ENCODE results near the gene PRKG1.
"Not testable (repeated sequence)": the region's sequence is repeated elsewhere in the genome, so short reads cannot be mapped to it uniquely, and the experiment has no call there.

PRKG1 gene

DNA sequence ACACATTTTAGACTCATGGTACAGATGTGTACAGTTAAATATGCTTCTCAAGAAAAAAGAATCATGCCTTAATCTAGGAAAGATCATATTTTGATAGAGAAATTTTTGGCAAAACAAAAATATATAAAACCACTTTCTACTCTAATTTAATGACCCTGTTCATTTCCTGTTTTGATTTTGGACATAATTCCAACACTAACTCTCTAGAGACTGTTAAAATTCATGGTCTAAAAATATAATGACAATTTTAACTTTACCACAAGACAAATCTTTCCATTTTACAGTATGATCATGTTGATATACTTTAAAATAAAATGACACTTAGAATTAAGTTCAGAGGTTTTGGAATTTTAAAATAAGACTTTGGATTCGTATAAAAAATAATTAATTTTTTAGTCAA is 45.2 kb downstream of the PRKG1 start:
- no peak for DNase-seq

DNA sequence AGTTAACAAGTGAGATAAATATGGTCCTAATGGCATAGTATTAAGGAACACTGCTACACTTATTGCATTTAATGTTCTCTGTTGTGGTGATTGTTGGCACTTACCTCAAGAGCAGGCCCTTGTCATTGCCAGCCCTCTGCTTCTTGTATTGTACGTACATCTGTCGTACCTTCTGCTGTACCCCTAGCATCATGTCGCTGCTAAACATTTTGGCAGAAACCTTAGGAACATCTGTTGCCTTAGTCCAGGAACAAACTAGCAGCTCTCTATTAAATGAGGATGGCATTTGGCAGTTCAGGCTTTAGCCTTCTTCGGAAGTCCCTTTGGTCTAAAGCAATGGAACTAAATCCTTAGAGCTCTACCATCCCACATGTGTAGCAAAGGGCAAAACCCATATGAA is 47.6 kb downstream of the PRKG1 start:
- DNase-seq, result no peak

DNA sequence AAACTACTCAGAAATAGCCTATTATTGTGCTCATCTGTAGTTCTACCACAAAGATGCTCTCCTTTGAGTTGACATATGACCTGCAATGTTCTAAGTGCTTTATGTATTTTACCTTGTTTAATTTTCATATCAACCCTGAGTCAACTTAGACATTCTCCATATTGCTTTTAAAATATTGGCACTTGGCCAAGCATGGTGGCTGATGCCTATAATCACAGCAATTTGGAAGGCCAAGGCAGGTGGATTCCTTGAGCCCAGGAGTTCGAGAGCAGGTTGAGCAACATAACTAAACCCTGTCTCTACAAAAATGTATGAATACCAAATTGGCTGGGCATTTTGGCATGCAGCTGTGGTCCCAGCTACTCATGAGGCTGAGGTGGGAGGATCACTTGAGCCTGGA is 50.6 kb downstream of the PRKG1 start:
- DNase-seq, result no peak

DNA sequence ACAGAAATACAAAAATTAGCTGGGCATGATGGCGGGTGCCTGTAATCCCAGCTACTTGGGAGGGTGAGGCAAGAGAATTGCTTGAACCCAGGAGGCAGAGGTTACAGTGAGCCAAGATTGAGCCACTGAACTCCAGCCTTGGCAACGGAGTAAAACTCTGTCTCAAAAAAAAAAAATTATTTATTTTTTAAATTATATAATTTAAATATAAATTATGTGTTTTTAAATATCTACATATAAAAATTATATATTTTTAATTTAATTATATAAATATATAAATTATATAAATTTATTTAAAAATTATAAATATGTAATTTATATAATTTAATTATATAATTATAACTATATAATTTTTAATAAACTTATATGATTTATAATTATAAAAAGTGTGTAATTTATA is 51.2 kb downstream of the PRKG1 start:
- DNase-seq, result no peak

DNA sequence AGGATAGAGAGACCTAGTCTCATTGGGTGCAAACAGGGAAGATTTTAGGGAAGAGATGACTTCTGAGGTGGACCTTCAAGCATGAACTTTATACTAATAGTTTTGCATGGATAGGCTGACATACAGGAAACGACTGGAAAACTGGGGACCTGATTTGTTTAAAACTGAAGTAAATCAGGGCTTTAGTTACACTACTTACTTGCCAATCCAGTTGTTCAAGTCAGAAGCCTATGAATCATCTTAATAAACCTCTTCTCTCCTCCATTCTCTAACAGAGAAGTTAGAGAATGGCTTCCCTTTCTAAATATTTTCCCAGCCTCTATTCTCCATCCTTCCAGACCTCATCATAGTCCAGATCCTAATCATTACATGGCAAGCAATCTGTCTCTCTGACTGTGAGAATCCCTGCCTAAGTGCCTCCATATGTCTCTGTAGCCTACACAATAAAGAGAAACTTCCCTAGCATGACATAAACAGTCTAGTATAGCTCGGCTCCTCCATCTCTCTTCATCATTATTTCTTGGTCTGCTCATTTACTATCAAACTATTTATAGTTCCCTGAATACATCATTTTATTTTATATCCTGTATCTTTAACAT is 55.8 kb downstream of the PRKG1 start:
- DNase-seq, result no peak

DNA sequence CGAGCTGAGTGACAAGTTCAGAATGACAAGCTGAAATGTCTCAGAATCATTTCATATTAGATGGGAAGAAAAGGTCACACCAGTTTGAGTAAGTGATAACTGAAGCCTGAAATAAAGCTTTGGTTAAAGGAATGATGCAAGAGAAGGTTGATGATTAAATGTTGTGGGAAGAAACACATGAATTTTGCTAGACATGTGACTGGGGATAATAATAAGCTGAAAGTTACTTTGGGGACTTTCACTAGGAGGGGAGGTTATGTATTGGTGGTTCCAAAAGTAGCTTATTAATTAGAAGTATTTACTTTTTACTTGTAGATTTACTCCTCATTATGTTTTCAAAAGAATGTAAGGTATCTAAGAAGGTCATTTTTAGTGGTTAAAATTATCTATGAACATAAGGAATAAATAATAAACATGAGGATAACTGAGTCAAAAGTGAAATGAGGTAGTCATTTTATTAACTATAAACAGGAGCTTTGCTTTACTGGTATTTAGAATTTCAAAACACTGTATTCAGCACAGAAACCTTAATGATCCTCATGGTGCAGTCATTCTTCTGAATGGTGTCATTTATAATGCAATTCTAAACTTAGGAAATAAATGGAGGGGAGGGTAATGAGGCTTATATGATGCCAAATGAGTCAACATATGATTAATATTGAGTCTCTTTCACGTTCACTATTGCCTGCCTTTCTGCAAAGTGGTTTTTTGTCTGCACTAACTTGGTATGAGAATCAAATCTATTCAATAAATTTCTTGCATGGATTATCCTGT is 63.7 kb downstream of the PRKG1 start:
- DNase-seq, result no peak

DNA sequence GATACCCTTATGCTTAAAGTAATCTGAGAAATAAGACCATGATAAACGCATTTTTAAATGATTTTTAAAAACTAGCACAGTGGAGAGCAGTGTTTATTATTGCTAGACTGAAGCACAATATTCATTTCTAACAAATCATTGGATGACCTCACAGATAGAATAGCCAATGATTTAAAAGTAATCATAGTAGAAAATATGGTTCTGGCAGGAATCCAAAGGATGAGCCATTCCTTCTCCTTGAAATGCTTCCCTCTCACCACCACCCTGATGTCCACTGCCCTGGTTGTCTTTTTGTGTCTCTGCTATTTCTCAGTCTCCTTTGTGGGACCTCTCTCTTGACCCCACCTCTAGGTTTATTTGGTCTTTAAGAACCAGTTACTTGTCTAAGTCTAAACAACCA is 64.9 kb downstream of the PRKG1 start:
- no peak for DNase-seq

DNA sequence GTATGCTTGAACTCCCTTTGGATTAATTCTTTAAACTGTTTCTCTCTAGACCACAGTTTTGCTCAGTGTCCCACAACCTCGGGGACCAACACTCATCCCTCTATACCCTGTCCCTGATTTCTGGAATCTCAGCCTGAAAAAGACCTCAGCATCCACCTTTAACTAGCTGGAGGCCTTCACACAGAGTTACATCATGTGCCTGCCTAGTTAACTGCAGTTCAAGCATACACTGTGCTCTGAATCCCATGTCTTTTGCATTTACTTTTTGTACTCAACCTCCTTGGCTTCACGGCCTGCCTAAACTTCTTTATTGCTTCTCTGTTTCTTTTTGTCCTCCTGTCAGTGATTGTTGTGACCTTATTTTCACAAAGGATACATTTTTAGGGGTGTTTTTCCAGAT is 66.7 kb downstream of the PRKG1 start:
- DNase-seq, result no peak

DNA sequence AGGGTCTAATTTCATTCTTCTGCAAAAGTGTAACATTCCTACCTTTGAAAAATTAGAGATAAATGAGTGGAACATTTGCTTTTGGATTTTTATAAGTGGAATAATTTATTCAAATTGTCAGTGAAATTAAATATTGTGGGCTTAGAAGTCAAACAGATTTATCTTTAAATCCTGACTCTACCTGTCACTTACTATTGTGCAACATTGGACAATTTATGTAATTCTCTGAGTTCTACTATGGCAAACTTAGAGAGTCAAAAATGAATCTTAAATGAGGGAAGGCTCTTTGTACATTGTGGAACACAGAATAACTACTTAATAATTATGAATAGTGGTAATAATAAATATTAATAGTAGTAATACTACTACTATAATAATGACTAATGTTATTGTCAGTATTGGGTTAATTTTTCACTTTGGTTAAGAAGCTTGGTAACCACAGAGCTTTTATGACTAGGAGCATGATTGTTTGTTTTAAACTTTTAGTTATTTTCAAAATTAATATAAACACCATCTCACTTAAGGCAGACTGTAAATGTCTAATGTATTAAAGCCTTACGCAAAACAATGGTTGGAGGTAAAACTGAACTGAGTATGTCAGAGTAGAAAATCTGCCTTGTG is 70.0 kb downstream of the PRKG1 start:
- DNase-seq, result no peak

DNA sequence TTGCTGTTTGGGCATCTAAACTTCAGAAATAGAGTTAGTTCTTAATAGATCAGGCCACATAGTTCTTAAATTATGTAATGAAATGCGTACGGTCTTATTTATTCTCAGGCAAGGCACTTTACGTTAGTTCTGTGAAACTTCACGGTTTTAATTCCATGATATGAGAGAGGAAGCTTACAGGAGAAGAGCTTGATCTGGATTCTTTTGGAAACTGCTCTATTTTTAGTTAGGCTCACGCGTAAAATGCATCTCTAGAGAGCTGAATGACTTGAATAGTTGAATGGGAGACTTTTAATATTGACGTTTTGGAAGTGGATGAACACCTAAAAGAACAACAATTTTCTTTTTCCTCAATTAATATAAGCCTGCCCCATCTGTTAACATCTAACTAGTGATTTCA is 71.1 kb downstream of the PRKG1 start:
- DNase-seq, result no peak

DNA sequence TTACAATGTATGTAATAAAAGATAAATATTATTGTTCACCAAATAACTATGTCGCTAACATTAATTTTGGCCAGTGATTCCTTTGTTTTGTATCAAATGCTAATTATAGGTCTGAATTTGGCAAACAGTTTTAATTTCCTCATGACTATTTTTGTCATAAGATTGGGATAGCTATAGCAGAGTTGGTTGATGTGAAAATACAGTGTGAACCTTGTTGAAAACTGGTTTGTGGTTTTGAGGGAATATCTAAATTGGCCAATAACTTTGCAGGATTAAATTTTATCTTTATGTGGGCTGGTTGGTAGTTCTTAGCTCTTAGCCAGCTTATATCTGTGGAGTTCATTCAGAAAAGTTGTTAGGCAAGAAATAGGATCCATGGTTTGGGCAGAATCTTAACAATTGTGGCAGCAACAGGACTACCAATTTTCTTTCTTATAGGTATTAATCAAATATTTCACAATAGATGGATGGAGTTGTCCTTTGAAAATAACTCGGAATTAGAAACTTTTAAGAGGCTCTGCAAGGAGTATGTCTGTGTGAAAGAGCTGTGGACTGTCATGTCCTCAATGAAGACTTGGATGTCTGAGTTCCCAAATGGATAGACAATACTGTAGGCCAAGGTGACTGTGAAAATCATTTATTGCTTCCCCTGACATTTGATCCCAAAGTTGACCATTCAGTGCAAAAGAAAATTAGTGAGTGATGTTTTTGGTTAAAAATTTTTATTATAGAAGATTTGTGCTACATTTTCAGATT is 73.5 kb downstream of the PRKG1 start:
- DNase-seq, result no peak

DNA sequence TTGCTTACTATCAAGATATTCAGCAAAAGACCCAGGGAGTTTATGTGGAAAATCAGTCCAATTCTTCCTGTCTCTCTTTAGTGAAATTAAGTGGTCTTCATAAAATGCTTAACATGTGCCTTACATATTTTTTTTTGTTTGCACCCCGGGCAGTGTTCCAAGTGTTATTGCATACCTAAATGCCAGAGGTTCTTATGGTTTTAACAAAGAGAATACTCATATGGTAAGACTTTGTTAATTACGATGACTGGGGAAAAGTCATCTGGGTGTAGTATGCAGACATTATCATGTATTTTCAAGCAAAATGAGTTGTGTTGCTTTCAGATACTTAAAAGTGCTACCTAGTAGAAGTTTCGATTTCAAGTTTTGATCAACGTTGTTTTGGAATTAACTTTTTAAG is 82.6 kb downstream of the PRKG1 start:
- no peak for DNase-seq

DNA sequence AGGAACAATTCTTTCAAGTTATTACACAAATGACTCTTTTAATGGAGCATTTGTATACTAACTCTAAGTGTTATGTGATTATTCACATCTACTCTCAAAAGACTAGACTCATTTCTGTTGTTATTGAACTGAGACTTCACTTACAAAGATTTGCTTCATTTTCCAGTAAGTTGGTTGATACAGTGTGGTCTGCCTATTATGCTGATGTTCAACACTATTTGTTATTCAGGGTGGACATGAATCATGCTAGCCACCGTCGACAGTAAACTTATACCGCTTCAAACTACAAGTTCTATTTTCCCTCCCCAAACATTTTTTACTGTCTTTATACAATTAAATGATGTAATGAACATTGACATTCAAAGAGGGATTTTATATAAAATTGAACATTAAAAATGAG is 84.5 kb downstream of the PRKG1 start:
- no peak for DNase-seq

DNA sequence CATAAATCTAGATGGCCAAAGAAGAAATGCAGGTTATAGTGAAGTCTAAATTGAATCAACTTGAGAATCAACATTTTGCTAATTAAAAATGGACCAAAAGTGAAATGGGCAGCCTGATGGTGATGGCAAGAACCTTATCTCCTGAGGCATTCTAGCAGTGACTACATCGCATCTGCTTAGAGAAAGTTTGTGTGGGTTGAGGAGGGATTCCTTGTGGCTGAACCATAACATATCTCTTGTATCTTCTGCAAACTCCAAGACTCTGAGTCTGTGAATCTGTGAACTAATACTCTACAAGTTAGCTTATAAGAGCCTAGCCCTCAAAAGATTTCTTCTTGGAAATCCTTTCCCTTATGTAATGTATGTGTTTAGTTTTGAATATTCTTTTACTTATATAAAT is 85.6 kb downstream of the PRKG1 start:
- no peak for DNase-seq

DNA sequence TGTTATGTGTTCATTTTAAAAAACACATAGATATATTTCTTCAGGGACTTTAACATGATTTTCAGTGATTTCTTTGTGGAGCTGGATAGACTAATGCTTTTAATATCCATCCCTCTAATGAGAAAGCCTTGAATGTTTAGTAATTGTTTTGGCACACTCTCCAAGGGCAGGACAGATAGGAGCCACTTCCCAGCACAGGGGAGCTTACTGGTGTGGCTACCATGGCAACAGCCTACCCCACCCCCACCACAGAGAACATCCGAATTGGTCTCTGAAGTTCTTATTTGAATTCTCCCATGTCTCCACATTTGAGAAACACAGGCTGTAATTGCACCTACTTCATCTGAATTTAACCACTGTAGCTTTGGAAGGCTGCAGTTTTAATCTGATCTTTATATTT is 87.7 kb downstream of the PRKG1 start:
- DNase-seq, result no peak

DNA sequence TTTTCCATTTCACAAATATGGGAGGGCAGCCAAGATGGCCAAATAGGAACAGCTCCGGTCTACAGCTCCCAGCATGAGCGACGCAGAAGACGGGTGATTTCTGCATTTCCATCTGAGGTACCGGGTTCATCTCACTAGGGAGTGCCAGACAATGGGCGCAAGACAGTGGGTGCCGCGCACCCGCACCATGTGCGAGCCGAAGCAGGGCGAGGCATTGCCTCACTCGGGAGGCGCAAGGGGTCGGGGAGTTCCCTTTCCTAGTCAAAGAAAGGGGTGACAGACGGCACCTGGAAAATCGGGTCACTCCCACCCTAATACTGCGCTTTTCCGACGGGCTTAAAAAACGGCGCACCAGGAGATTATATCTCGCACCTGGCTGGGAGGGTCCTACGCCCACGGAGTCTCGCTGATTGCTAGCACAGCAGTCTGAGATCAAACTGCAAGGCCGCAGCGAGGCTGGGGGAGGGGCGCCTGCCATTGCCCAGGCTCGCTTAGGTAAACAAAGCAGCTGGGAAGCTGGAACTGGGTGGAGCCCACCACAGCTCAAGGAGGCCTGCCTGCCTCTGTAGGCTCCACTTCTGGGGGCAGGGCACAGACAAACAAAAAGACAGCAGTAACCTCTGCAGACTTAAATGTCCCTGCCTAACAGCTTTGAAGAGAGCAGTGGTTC is 89.2 kb downstream of the PRKG1 start:
- not testable (repeated sequence) for DNase-seq

DNA sequence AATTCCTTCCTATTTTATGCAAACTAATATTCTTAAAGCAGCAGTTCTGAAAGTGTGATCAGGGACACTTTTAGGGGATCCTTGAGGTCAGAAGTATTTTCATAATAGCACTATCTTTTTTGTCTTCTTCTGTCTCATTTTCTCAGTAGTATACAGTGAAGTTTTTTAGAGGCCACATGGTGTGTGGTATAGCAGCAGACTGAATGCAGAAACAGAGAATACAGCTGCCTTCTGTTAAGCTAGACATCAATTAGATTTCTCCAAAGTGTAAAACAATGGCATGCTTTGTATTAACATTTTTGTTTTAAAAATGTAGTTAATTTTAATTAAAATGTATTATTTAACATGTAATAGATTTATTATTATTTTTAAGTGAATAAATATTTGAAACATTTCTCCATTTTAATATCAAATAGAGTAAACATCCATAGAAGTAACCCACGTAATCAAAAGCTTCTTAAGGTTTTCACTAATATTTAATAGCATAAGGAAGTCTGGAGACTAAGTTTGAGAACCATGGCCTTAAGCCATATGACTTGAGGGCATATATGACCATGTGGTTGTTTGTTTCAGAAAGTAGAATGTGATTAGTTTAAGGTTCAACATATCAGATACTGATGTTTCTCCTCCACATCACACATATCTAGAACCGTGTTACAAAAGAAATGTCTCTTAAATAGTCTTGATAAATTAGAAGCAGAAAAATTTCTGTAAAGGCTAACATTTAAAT is 94.0 kb downstream of the PRKG1 start:
- no peak for DNase-seq

DNA sequence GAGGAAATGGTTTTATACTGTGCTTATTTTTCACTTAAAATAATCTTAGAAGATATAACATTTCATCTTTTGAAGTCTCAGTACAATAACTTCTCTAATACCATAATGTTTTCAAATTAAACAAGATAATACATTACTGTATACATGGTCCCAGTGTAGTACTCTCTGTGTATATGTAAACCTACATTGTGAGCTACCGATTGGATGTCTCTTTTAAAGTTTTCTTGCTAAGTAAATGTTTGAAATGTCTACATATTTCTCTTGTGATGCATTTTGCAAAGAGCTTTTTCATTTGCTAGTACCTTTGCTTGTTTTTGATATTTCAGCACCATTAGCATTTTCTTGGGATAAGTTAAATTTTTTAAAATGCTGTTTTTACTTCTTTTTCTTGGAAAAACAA is 94.8 kb downstream of the PRKG1 start:
- DNase-seq, result no peak

DNA sequence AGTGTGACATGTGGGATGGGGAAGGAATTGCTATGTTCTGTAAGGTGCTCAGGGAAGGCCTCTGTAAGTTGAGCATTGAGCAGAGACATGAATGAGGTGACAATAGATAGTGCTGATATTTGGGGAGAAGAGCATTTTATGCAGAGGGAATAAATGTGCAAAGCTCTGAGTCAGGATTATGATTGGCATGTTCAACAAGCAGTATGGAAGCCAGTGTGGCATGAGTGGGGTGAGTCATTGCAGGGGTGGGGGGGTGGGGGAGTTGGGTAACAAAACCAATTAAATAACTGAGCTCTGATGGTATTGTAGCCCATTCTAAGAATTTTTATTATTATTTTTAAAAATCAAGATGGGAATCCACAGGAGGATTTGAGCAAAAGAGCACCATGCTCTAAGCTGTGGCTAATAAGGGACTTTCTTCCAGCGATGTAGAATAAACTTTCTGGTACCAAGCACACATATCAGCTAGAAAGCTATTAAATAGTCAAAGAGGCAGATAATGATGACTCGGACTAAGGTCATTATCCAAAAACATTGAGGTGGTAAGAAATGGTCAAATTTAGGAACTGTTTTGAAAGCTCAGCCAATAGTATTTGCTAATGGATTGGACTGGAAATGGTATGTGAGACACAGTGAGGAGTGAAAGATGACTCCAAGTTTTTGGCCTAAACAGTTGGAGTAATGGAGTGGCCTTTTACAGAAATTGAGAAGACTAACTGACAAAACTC is 96.4 kb downstream of the PRKG1 start:
- DNase-seq, result no peak

DNA sequence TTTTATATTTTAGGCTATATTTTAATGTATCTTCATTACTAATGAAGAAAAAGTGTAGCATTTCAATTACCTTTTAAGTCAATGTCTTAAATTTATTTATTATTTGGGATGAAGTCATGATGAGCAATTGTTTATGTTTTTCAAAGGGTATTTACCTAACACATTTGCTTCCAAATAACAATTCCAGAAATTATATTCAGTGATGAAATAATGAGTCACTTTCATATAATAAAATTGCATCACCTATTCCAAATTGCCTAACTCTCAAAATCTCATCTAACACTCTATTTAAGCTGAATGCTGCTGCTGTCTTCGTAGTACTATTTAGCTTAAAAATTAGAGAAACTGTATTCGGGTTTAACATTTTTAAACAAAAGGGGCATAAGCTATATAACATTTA is 97.7 kb downstream of the PRKG1 start:
- no peak for DNase-seq

DNA sequence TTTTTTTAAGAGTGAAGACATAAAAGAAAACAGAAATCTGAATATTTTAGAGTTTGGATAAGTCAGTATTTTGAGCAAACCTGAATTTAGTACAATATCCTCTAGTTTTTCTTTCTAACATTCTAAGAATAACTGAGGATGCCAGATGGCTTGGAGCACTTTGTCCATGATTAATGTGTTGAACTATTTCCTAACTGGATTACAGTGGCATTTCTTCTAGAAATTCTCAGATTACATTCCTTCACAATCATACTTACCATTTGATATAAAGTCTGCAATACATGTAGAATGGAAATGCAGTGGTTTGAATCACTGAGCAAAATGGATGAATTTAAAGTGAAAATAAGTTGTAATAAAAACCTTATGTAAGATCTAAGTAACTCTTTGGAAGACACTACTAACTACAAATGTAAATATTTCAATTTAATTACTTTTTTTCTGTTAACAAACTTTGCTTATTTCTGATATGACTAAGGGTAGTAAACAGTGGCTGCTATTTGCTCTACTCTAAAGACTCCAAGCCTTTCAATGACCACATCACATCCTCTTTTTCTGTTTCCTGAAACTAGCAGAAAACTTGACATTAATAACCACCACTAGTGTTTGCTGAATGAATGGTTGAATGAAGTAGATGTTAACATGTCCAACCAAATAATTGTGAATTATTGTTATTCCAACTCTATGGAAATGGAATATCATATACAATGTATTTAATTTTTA is 102.8 kb downstream of the PRKG1 start:
- no peak for DNase-seq

Measured in activated naive CD4-positive, alpha-beta T cell (primary cell).